Esophagus (tissue), 2 donors: ENCODE measurements around the gene SCPEP1. TPM values are rescaled to one million over a fixed set of nuclear protein-coding genes. Genes with fewer than 3 reads are reported as not detected.

Experiments
- H3K27ac ChIP-seq, 2 donors: one replicate each; pipeline ENCODE4 v1.5.1; 2013; ENCODE audit warnings: low read depth in 2 of 2, mild to moderate bottlenecking in 2 of 2, inconsistent platforms in 1 of 2, low read length in 1 of 2, moderate library complexity in 1 of 2
- H3K27me3 ChIP-seq, 2 donors: one replicate each; pipeline ENCODE4 v1.6.1; 2013; ENCODE audit warnings: low read length in 2 of 2, control low read depth in 1 of 2, mild to moderate bottlenecking in 1 of 2; ENCODE audit not compliant: insufficient read depth in 2 of 2, control insufficient read depth in 1 of 2
- H3K36me3 ChIP-seq, 2 donors: one replicate each; pipeline ENCODE4 v1.6.1; 2013; ENCODE audit warnings: low read length in 1 of 2; ENCODE audit not compliant: control insufficient read depth in 2 of 2, insufficient read depth in 2 of 2
- H3K4me1 ChIP-seq, 2 donors: one replicate each; pipeline ENCODE4 v1.6.1; 2013; ENCODE audit warnings: low read length in 1 of 2; ENCODE audit not compliant: control insufficient read depth in 2 of 2, insufficient read depth in 2 of 2
- H3K4me3 ChIP-seq, 2 donors: one replicate each; pipeline ENCODE4 v1.5.1; 2013; ENCODE audit warnings: low read length in 2 of 2, mild to moderate bottlenecking in 2 of 2, low read depth in 1 of 2, moderate library complexity in 1 of 2
- H3K9me3 ChIP-seq, 2 donors: one replicate each; pipeline ENCODE4 v1.6.1; 2013; ENCODE audit warnings: mild to moderate bottlenecking in 2 of 2, low read depth in 1 of 2, low read length in 1 of 2, moderate library complexity in 1 of 2; ENCODE audit not compliant: control insufficient read depth in 2 of 2, insufficient read depth in 1 of 2
- WGBS, 2 donors: extraction: QIAGEN DNeasy Blood & Tissue Kit; methylation state at CpG; one replicate each; pipeline ENCODE4 v1.1.7; 2013; 5-methylcytosine and 5-hydroxymethylcytosine counted together
- polyA plus RNA-seq, 2 donors: library from polyadenylated mRNA; stranded (reverse); fragments of 200-250 nt; gene quantifications; one replicate each; pipeline ENCODE4 v1.2.3, GENCODE V29; 2013
- donor health status: healthy with polysubstance abuse.
- donor health status: Bipolar disorder and iron deficiency.

SCPEP1 gene
- polyA plus RNA-seq, 2 donors = 51.1 to 98.3 TPM

- H3K27ac ChIP-seq = no peak overlapping the region
- WGBS, 2 donors = 88 to 98% methylated on average over 1 of the region's 1 CpG
- no peaks in the 10 kb centered on the region for H3K9me3 ChIP-seq
- H3K36me3 ChIP-seq = no peaks in the 10 kb centered on the region
- no peaks in the 10 kb centered on the region for H3K4me1 ChIP-seq
- no peak overlapping the region for H3K4me3 ChIP-seq
- no peaks in the 10 kb centered on the region for H3K27me3 ChIP-seq
Measured at GRCh38 chr17:57027852-57028251, 49.9 kb downstream of the SCPEP1 start.

- WGBS, 2 donors = 59 to 65% methylated on average over 8 of the region's 8 CpGs
- Histone ChIP-seq H3K4me3 (no peak overlapping the region), H3K9me3 (no peaks in the 10 kb centered on the region), H3K36me3 (no peaks in the 10 kb centered on the region), H3K4me1 (peaks cover 0 to 15% of the 10 kb centered on the region in 2 donors), H3K27ac (peak overlapping the region in 1 of 2 donors; percentile 29), H3K27me3 (no peaks in the 10 kb centered on the region)
Measured at GRCh38 chr17:57032343-57032742, 54.4 kb downstream of the SCPEP1 start.

- Histone ChIP-seq H3K36me3 (no peaks in the 10 kb centered on the region), H3K4me3 (no peak overlapping the region), H3K27ac (peak overlapping the region in 1 of 2 donors; percentile 45), H3K9me3 (no peaks in the 10 kb centered on the region), H3K27me3 (no peaks in the 10 kb centered on the region), H3K4me1 (peaks cover 0 to 15% of the 10 kb centered on the region in 2 donors)
- WGBS, 2 donors = 14 to 19% methylated on average over 3 of the region's 3 CpGs
Measured at GRCh38 chr17:57033296-57033695, 55.4 kb downstream of the SCPEP1 start.

- H3K27me3 ChIP-seq = no peaks in the 10 kb centered on the region
- peaks cover 0 to 15% of the 10 kb centered on the region in 2 donors for H3K4me1 ChIP-seq
- H3K36me3 ChIP-seq = no peaks in the 10 kb centered on the region
- H3K9me3 ChIP-seq = peaks cover 0 to 2% of the 10 kb centered on the region in 2 donors
- 69 to 77% methylated on average over 10 of the region's 10 CpGs for WGBS, 2 donors
- no peak overlapping the region for H3K27ac ChIP-seq
- no peak overlapping the region for H3K4me3 ChIP-seq
Measured at GRCh38 chr17:57034807-57035754, 57.1 kb downstream of the SCPEP1 start.

- Histone ChIP-seq H3K27me3 (no peaks in the 10 kb centered on the region), H3K4me3 (no peak overlapping the region), H3K4me1 (peaks cover 0 to 15% of the 10 kb centered on the region in 2 donors), H3K36me3 (no peaks in the 10 kb centered on the region), H3K27ac (peak overlapping the region; percentile 14 to 40), H3K9me3 (peaks cover 0 to 2% of the 10 kb centered on the region in 2 donors)
- whole genome bisulfite sequencing, 2 donors = 28 to 34% methylated on average over 4 of the region's 4 CpGs
Measured at GRCh38 chr17:57035971-57036481, 58.1 kb downstream of the SCPEP1 start.

- Histone ChIP-seq H3K27ac (no peak overlapping the region), H3K27me3 (no peaks in the 10 kb centered on the region), H3K36me3 (no peaks in the 10 kb centered on the region), H3K9me3 (peaks cover 0 to 2% of the 10 kb centered on the region in 2 donors), H3K4me3 (no peak overlapping the region), H3K4me1 (peaks cover 0 to 15% of the 10 kb centered on the region in 2 donors)
- 50 to 56% methylated on average over 1 of the region's 1 CpG for WGBS, 2 donors
Measured at GRCh38 chr17:57037411-57037810, 59.5 kb downstream of the SCPEP1 start.

GRCh38 chr17:57038486-57038885 lies 60.6 kb downstream of the SCPEP1 start:
- Histone ChIP-seq H3K4me1 (peaks cover 0 to 15% of the 10 kb centered on the region in 2 donors), H3K27me3 (no peaks in the 10 kb centered on the region), H3K9me3 (peaks cover 0 to 2% of the 10 kb centered on the region in 2 donors), H3K36me3 (no peaks in the 10 kb centered on the region), H3K4me3 (no peak overlapping the region), H3K27ac (no peak overlapping the region)
- 76 to 88% methylated on average over 3 of the region's 3 CpGs for WGBS, 2 donors

GRCh38 chr17:57040571-57040970 lies 62.6 kb downstream of the SCPEP1 start:
- H3K27me3 ChIP-seq = no peaks in the 10 kb centered on the region
- WGBS, 2 donors = 49 to 54% methylated on average over 2 of the region's 2 CpGs
- no peak overlapping the region for H3K4me3 ChIP-seq
- peaks cover 0 to 2% of the 10 kb centered on the region in 2 donors for H3K9me3 ChIP-seq
- H3K36me3 ChIP-seq = no peaks in the 10 kb centered on the region
- no peak overlapping the region for H3K27ac ChIP-seq
- peaks cover 0 to 8% of the 10 kb centered on the region in 2 donors for H3K4me1 ChIP-seq

- H3K27ac ChIP-seq = no peak overlapping the region
- H3K4me1 ChIP-seq = peaks cover 0 to 11% of the 10 kb centered on the region in 2 donors
- H3K9me3 ChIP-seq = peaks cover 0 to 2% of the 10 kb centered on the region in 2 donors
- WGBS, 2 donors = 69 to 88% methylated on average over 4 of the region's 4 CpGs
- H3K36me3 ChIP-seq = no peaks in the 10 kb centered on the region
- no peak overlapping the region for H3K4me3 ChIP-seq
- no peaks in the 10 kb centered on the region for H3K27me3 ChIP-seq
Measured at GRCh38 chr17:57043276-57043675, 65.3 kb downstream of the SCPEP1 start.
